Measurements from ENCODE around the gene ARMC2.

DNA sequence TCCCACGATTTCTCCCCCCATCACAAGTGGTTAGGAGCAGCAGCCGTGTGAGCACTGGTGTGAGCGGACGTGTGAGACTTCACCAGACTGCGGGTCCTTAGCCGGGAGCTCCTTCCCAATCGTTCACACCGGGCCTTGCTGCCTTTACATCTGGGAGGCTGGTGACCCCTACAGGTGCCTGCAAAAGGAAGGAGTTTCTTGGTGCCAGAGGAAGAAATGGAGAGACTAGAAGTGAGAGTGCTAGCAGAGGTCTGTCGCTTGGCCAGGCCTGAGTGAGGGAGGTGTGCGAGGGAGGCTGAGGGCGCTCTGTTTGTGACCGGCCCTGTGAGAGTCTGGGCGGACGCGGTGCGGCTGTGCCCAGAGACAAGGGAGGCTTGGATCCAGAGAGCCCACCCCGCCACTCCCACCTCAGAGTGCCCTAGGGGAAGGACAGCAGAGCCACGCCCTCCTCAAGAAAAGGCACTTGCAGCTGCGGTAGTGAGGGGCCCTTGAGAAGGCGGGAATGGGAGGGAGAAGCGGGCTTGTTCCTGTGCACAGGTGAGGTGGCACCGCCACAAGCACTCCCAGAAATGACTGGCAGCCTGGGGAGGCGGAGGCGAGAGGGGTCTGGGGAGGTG is 10.0 kb upstream of the ARMC2 start:
- TF ChIP-seq, protein P1, sequence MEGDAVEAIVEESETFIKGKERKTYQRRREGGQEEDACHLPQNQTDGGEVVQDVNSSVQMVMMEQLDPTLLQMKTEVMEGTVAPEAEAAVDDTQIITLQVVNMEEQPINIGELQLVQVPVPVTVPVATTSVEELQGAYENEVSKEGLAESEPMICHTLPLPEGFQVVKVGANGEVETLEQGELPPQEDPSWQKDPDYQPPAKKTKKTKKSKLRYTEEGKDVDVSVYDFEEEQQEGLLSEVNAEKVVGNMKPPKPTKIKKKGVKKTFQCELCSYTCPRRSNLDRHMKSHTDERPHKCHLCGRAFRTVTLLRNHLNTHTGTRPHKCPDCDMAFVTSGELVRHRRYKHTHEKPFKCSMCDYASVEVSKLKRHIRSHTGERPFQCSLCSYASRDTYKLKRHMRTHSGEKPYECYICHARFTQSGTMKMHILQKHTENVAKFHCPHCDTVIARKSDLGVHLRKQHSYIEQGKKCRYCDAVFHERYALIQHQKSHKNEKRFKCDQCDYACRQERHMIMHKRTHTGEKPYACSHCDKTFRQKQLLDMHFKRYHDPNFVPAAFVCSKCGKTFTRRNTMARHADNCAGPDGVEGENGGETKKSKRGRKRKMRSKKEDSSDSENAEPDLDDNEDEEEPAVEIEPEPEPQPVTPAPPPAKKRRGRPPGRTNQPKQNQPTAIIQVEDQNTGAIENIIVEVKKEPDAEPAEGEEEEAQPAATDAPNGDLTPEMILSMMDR (IDR thresholded peaks at IDR 0.05; ENCODE audit: insufficient read depth, low read length, poor library complexity, severe bottlenecking) = no peak
- no peak for TF ChIP-seq EZH2phosphoT487 (conservative IDR thresholded peaks at IDR 0.05; ENCODE audit: low read length)
